ENCODE results near the gene CPNE1. TPM values are rescaled to one million over a fixed set of nuclear protein-coding genes. Genes with fewer than 3 reads are reported as not detected.

Gene CPNE1
- total RNA-seq, 1 experiment from 2014 or later, result 72.4 TPM

DNA sequence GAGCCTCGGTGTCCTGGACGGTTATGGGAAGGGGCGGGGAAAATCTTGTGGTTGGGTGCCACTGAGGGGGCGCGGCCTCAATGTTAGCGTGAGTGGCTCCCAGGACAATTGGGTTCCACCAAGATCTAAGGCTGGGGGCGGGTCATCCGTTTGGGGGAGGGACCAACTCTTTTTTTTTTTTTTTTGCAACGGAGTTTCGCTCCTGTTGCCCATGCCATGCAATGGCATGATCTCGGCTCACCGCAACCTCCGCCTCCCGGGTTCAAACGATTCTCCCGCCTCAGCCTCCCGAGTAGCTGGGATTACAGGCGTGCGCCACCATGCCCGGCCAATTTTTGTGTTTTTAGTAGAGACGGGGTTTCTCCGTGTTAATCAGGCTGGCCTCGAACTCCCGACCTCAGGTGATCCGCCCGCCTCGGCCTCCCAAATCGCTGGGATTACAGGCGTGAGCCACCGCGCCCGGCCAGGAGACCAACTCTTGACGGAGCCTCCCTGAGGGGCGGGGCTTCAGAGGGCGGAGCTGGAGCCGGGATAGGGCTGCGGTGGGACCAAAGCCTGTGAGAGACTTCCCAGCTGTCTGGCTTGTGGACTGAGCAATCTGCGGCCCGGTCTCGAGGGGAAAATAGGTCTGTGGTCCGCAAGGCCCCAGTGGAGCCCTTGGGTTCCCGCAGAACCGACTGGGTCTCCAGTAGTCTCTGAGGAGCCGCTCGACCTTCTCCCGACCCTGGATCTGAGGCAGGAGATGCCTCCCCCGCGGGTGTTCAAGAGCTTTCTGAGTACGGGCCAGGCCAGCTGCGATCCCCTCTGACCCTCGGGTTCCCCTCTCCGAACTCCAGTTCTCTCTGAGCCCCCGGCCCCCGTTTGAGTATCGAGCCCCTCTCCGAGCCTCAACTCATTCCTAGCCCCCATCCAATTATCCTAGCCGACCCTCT, 48.0 kb downstream of the CPNE1 start:
- in situ Hi-C loops (cut with HindIII; ENCODE audit: low pct_unique_long_range_greater_than_20kb, low sequenced_read_pairs), result no loop called here
- peak; percentile 100 for DNase-seq (ENCODE audit: low read depth, low spot score)

GRCh38 chr20:35615667-35616464, 48.8 kb downstream of the CPNE1 start, which contains the start of gene SPAG4:
Gene SPAG4, plus strand, starts transcription at chr20:35615829. Its CDS starts 175 bp downstream, at chr20:35616004.
- no peak for DNase-seq (ENCODE audit: low read depth, low spot score)

DNA sequence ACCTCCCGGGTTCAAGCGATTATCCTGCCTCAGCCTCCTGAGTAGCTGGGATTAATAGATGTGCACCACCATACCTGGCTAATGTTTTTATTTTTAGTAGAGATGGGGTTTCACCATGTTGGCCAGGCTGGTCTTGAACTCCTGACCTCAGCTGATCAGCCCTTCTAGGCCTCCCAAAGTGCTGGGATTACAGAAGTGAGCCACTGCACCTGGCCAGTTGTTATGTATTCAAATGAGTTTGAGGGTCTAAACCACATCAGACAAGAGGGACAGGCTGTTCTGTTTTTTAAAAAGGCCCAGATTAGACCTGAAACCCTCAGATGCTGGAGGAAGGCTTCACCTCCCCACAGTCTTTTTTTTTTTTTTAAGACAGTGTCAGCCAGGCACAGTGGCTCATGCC, 53.2 kb downstream of the CPNE1 start:
- no peak for DNase-seq (ENCODE audit: low read depth, low spot score)
- in situ Hi-C loops (cut with HindIII; ENCODE audit: low pct_unique_long_range_greater_than_20kb, low sequenced_read_pairs), result no loop called here

More at GRCh38 chr20:35615667-35616464, 48.8 kb downstream of the CPNE1 start, which contains the start of gene SPAG4:
- in situ Hi-C loops (cut with HindIII; ENCODE audit: low pct_unique_long_range_greater_than_20kb, low sequenced_read_pairs), result no loop called here

DNA sequence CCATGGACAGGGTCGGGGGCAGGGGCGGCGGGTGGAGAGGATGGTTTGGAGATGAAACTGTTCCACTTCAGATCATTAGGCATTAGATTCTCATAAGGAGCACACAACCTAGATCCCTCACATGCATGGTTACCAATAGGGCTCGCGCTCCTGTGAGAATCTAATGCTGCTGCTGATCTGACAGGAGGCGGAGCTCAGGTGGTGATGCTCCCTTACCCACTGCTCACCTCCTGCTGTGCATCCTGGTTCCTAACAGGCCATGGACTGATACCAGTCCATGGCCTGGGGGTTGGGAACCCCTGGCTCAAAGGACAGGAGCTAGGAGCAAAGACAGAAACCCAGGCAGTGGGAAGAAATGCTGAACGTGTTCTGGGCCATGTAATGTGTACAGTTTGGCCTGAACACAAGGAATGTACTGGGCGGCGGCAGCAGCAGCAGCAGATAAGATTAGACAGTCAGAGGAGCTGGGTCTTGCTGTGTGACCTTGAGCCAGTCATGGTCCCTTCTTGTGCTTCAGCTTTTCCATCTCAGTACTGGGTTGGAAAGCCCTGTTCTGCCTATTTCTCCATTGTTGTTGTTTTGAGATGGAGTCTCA, 53.8 kb downstream of the CPNE1 start:
- in situ Hi-C loops (cut with HindIII; ENCODE audit: low pct_unique_long_range_greater_than_20kb, low sequenced_read_pairs), result no loop called here
- no peak for DNase-seq (ENCODE audit: low read depth, low spot score)

GRCh38 chr20:35607003-35607735, 57.5 kb downstream of the CPNE1 start:
- in situ Hi-C loops (cut with HindIII; ENCODE audit: low pct_unique_long_range_greater_than_20kb, low sequenced_read_pairs), result no loop called here
- no peak for DNase-seq (ENCODE audit: low read depth, low spot score)

GRCh38 chr20:35606127-35606526, 58.6 kb downstream of the CPNE1 start:
- DNase-seq (ENCODE audit: low read depth, low spot score), result no peak
- in situ Hi-C loops (cut with HindIII; ENCODE audit: low pct_unique_long_range_greater_than_20kb, low sequenced_read_pairs), result no loop called here

DNA sequence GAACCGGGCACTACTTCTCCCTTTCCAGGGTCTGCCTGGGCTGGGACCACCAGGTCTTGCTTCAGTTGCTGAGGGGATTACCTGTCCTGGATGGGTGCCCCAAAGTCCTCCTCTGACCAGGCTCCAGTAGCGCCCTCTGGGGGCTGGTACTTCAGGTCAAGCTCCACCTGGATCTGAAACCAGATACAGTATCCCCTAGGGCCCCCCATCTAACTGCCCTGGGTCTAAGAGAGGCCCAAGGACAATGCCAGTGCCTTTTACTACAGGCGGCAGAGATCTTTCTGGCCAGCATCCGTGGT, 60.3 kb downstream of the CPNE1 start:
- in situ Hi-C loops (cut with HindIII; ENCODE audit: low pct_unique_long_range_greater_than_20kb, low sequenced_read_pairs), result no loop called here

GRCh38 chr20:35603695-35604448, 60.8 kb downstream of the CPNE1 start:
- DNase-seq (ENCODE audit: low read depth, low spot score), result no peak
- in situ Hi-C loops (cut with HindIII; ENCODE audit: low pct_unique_long_range_greater_than_20kb, low sequenced_read_pairs), result no loop called here

More for the DNA sequence above, 60.3 kb downstream of the CPNE1 start:
- DNase-seq (ENCODE audit: low read depth, low spot score), result peak; percentile 51

- in situ Hi-C loops (cut with HindIII; ENCODE audit: low pct_unique_long_range_greater_than_20kb, low sequenced_read_pairs), result no loop called here
- DNase-seq (ENCODE audit: low read depth, low spot score), result no peak
These were observed 61.7 kb downstream of the CPNE1 start for GRCh38 chr20:35602851-35603495.

- DNase-seq (ENCODE audit: low read depth, low spot score), result no peak
- in situ Hi-C loops (cut with HindIII; ENCODE audit: low pct_unique_long_range_greater_than_20kb, low sequenced_read_pairs), result no loop called here
These were observed 62.7 kb downstream of the CPNE1 start for GRCh38 chr20:35601990-35602389.

DNA sequence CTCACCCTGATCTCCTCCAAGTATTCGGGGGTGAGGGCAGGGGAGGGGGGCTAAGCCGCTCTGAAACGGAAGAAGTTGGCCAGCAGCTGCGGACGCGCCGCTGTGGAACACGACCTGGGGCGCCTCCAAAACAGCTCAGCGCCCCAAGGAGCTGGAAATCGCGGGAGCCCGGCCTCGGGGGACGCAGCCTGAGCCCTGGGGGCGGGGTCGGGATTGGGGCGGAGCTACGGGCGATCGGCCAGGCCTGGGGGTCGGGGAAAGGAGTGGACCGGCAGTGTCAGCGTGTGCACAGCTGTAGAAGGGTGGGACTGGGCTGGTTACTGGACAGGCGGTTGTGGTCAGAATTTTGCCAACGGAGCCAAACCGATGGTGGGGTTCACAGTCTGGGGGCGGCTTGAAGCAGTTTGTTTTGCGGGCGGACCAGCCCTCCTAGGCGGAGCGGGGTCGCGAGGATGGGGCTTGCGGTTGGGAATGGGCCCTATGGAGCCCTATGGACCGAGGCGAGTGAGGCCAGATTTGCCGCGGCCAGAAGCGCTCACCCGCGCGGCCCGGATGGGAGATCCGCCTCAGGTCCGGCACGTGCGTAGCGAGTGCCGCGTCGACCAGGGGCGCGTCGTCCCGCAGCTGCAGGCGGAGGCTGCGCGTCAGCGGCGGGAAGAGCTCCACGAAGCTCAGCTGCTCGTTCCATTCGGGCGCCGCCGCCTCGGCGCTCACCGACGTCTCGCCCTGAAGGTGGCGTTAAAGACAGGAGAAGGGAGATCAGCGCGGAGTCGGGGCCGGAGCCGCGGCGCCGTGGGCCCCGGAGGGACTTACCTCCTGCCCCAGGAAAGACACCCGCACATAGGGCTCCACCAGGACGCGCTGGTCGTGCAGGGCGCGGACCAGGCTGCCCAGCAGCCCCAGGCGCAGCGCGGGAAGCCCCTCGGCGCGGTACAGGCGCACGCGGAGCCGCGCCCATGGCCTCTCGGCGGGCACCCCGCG, 63.4 kb downstream of the CPNE1 start:
- DNase-seq (ENCODE audit: low read depth, low spot score), result peak; percentile 65
- in situ Hi-C loops (cut with HindIII; ENCODE audit: low pct_unique_long_range_greater_than_20kb, low sequenced_read_pairs), result no loop called here

DNA sequence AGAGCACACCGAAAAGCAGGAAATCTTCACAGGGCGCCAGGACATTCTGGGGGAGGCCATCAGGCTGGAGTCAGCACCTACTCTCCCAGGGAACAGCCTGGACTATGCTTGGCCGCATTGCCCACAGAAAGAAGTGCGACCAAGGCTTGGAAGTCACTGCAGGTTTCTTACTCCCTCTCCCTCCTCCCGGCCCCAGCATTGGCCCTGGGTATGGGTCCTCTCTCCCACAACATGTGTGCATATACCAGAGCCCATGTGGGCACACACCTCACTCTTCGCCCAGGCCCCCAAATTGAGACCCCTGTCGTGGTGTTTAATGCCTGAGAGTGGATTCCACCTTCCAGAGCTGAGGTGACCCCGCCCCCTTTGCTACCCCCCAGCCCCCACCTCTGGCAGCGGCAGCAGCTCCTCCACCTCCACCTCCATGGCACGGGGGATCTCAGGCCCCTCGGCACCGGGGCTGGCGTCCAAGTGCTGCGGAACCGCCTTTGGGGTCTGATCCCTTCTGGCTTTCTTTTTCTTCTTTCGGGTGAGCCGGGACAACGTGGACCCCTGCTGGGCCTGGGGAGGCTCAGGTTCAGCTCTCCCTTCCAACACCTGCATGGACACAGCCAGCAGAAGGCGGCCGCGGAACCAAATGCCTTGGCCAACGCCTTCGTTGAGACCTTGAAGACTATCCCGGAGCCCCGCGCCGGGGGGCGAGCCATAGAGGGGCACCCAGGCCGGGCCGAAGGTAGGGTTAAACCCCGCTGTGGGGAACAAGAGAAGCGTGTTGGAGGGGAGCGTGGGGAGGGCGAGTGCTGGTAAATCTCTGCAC, 64.3 kb downstream of the CPNE1 start:
- DNase-seq (ENCODE audit: low read depth, low spot score), result no peak
- in situ Hi-C loops (cut with HindIII; ENCODE audit: low pct_unique_long_range_greater_than_20kb, low sequenced_read_pairs), result no loop called here

DNA sequence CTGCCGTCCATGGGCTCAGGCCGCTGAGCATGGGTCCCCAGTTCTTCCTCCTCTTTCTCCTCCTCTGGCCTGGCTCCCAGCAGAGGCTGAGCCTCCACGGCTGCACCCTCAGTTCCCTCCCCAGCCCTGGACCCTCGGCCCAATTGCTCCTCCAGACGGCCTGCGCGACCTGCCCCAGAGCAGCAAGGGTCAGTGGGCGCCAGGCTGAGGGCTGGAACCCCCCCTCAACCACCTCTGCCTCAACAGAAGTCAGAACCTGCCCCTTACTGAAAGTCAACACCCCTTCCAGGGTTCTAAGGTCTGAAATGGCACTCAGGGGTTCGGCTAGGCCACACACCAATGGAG, 65.0 kb downstream of the CPNE1 start:
- in situ Hi-C loops (cut with HindIII; ENCODE audit: low pct_unique_long_range_greater_than_20kb, low sequenced_read_pairs), result no loop called here

DNA sequence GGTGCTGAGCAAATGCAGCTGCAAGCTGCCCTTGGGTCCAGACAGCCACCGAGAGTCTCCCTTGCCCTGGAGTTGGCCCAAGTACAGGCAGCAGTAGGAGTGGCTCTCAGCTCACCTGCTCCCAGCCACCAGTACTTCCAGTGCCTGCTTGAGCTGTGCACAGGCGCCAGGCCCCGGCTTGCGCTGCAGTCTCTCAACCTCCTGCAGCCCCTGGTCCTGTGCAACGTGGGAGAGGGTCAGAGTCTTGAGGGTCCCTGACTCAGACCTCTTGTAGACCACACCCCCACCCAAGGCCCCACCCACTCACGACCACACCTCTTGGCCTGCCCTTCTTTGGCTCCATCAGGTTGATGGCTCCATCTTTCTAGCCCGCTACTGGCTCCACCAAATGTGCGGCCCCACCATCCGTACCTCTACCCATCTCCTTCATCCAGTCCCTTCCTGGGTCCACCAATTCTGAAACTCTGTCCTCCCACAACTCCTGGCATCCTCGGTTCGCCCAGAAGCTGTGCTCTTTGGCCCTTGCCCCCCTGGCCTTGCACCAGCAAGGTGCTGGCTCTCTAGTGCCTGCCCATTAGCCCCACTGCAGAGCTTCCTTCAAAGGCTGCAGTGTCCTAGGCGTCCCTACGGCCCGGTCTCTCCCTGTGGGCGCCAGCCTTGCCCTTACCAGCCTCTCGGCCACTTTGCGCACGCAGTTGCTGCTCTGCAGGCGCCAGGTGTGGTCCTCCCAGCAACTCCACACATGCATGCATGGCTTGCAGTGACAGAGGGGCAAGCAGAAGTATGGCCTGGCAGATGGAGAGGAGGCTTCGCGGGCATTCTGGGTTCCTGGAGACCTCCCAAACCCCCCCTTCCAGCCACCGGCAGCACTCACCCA, 65.6 kb downstream of the CPNE1 start:
- in situ Hi-C loops (cut with HindIII; ENCODE audit: low pct_unique_long_range_greater_than_20kb, low sequenced_read_pairs), result no loop called here
- no peak for DNase-seq (ENCODE audit: low read depth, low spot score)

More for the DNA sequence above, 65.0 kb downstream of the CPNE1 start:
- DNase-seq (ENCODE audit: low read depth, low spot score), result no peak
